T-helper 2 cell treated with Interferon-gamma antibody and Interleukin-4, amounts not matched to agents 5 μg/mL and 100 μg/mL, for 36 hours (primary cell): ENCODE results near the gene MRPS6.

Experiments used
- DNase-seq: peaks from one replicate; pipeline ENCODE4 v3.0.0; 2021; ENCODE audit warnings: low spot score
- H3K27ac Mint-ChIP-seq: one replicate; pipeline ENCODE4 v1.8.0; 2021; ENCODE audit warnings: mild to moderate bottlenecking, mixed read lengths
- H3K27me3 Mint-ChIP-seq: one replicate; pipeline ENCODE4 v1.8.0; 2021; ENCODE audit warnings: low read depth, mixed read lengths
- H3K36me3 Mint-ChIP-seq: one replicate; pipeline ENCODE4 v1.8.0; 2021; ENCODE audit warnings: low read depth, mixed read lengths
- H3K4me1 Mint-ChIP-seq: one replicate; pipeline ENCODE4 v1.8.0; 2021; ENCODE audit warnings: low read depth, mixed read lengths
- H3K4me3 Mint-ChIP-seq: one replicate; pipeline ENCODE4 v1.8.0; 2022; ENCODE audit warnings: mild to moderate bottlenecking, moderate library complexity, mixed read lengths
- H3K9me3 Mint-ChIP-seq: one replicate; pipeline ENCODE4 v1.8.0; 2021; ENCODE audit warnings: mixed read lengths

The MRPS6 gene

GRCh38 chr21:34075760-34076660, 2.6 kb downstream of the MRPS6 start:
- Mint-ChIP-seq H3K9me3 (no peaks in the 10 kb centered on the region), H3K4me1 (peaks cover 67% of the 10 kb centered on the region), H3K27ac (peak overlapping the region; percentile 80), H3K36me3 (peaks cover 60% of the 10 kb centered on the region), H3K4me3 (peak overlapping the region; percentile 93), H3K27me3 (no peaks in the 10 kb centered on the region)
- DNase-seq = no peak

- H3K9me3 Mint-ChIP-seq = no peaks in the 10 kb centered on the region
- H3K27me3 Mint-ChIP-seq = no peaks in the 10 kb centered on the region
- H3K4me1 Mint-ChIP-seq = peaks cover 72% of the 10 kb centered on the region
- H3K27ac Mint-ChIP-seq = no peak overlapping the region
- no peak for DNase-seq
- peak overlapping the region; percentile 93 for H3K4me3 Mint-ChIP-seq
- peaks cover 65% of the 10 kb centered on the region for H3K36me3 Mint-ChIP-seq
Measured at GRCh38 chr21:34076835-34077234, 3.5 kb downstream of the MRPS6 start.

- peak overlapping the region; percentile 68 for H3K27ac Mint-ChIP-seq
- H3K36me3 Mint-ChIP-seq = peaks cover 75% of the 10 kb centered on the region
- peak overlapping the region; percentile 74 for H3K4me3 Mint-ChIP-seq
- peaks cover 79% of the 10 kb centered on the region for H3K4me1 Mint-ChIP-seq
- DNase-seq = no peak
- H3K27me3 Mint-ChIP-seq = no peaks in the 10 kb centered on the region
- no peaks in the 10 kb centered on the region for H3K9me3 Mint-ChIP-seq
Measured at GRCh38 chr21:34077888-34078287, 4.5 kb downstream of the MRPS6 start.

- Mint-ChIP-seq H3K27ac (peak overlapping the region; percentile 68), H3K9me3 (no peaks in the 10 kb centered on the region), H3K27me3 (no peaks in the 10 kb centered on the region), H3K4me1 (peaks cover 87% of the 10 kb centered on the region), H3K4me3 (peak overlapping the region; percentile 74), H3K36me3 (peaks cover 84% of the 10 kb centered on the region)
- DNase-seq = peak; percentile 37
Measured at GRCh38 chr21:34078915-34079314, 5.5 kb downstream of the MRPS6 start.

- peaks cover 73% of the 10 kb centered on the region for H3K36me3 Mint-ChIP-seq
- H3K4me1 Mint-ChIP-seq = peaks cover 84% of the 10 kb centered on the region
- H3K9me3 Mint-ChIP-seq = no peaks in the 10 kb centered on the region
- peak overlapping the region; percentile 12 for H3K27ac Mint-ChIP-seq
- H3K27me3 Mint-ChIP-seq = no peaks in the 10 kb centered on the region
- H3K4me3 Mint-ChIP-seq = peak overlapping the region; percentile 5
- no peak for DNase-seq
Measured at GRCh38 chr21:34080710-34081109, 7.3 kb downstream of the MRPS6 start.

GRCh38 chr21:34082769-34083168, 9.4 kb downstream of the MRPS6 start:
- H3K4me1 Mint-ChIP-seq = peaks cover 64% of the 10 kb centered on the region
- H3K4me3 Mint-ChIP-seq = peak overlapping the region; percentile 52
- no peak for DNase-seq
- peaks cover 58% of the 10 kb centered on the region for H3K36me3 Mint-ChIP-seq
- peak overlapping the region; percentile 2 for H3K27ac Mint-ChIP-seq
- H3K9me3 Mint-ChIP-seq = no peaks in the 10 kb centered on the region
- H3K27me3 Mint-ChIP-seq = no peaks in the 10 kb centered on the region

- Mint-ChIP-seq H3K4me1 (peaks cover 58% of the 10 kb centered on the region), H3K27me3 (no peaks in the 10 kb centered on the region), H3K36me3 (peaks cover 53% of the 10 kb centered on the region), H3K9me3 (no peaks in the 10 kb centered on the region), H3K27ac (peak overlapping the region; percentile 62), H3K4me3 (peak overlapping the region; percentile 52)
- DNase-seq = no peak
Measured at GRCh38 chr21:34083357-34083756, 10.0 kb downstream of the MRPS6 start.

GRCh38 chr21:34085129-34085528, 11.8 kb downstream of the MRPS6 start:
- DNase-seq = no peak
- no peak overlapping the region for H3K4me3 Mint-ChIP-seq
- H3K9me3 Mint-ChIP-seq = no peaks in the 10 kb centered on the region
- peaks cover 46% of the 10 kb centered on the region for H3K36me3 Mint-ChIP-seq
- peak overlapping the region; percentile 15 for H3K27ac Mint-ChIP-seq
- H3K4me1 Mint-ChIP-seq = peaks cover 52% of the 10 kb centered on the region
- H3K27me3 Mint-ChIP-seq = no peaks in the 10 kb centered on the region

GRCh38 chr21:34086887-34087306, 13.5 kb downstream of the MRPS6 start:
- Mint-ChIP-seq H3K36me3 (peaks cover 36% of the 10 kb centered on the region), H3K27ac (no peak overlapping the region), H3K4me1 (peaks cover 48% of the 10 kb centered on the region), H3K9me3 (no peaks in the 10 kb centered on the region), H3K27me3 (no peaks in the 10 kb centered on the region), H3K4me3 (no peak overlapping the region)
- DNase-seq = peak; percentile 48

- Mint-ChIP-seq H3K9me3 (no peaks in the 10 kb centered on the region), H3K27ac (no peak overlapping the region), H3K4me1 (peaks cover 37% of the 10 kb centered on the region), H3K4me3 (no peak overlapping the region), H3K36me3 (peaks cover 25% of the 10 kb centered on the region), H3K27me3 (no peaks in the 10 kb centered on the region)
- DNase-seq = no peak
Measured at GRCh38 chr21:34088752-34089151, 15.4 kb downstream of the MRPS6 start.

- Mint-ChIP-seq H3K27ac (peak overlapping the region; percentile 23), H3K4me3 (no peak overlapping the region), H3K36me3 (peaks cover 38% of the 10 kb centered on the region), H3K9me3 (no peaks in the 10 kb centered on the region), H3K27me3 (no peaks in the 10 kb centered on the region), H3K4me1 (peaks cover 34% of the 10 kb centered on the region)
- DNase-seq = no peak
Measured at GRCh38 chr21:34091032-34091431, 17.7 kb downstream of the MRPS6 start.

GRCh38 chr21:34091607-34092006, 18.2 kb downstream of the MRPS6 start:
- no peak overlapping the region for H3K4me3 Mint-ChIP-seq
- no peaks in the 10 kb centered on the region for H3K27me3 Mint-ChIP-seq
- H3K36me3 Mint-ChIP-seq = peaks cover 39% of the 10 kb centered on the region
- peaks cover 34% of the 10 kb centered on the region for H3K4me1 Mint-ChIP-seq
- no peak for DNase-seq
- no peaks in the 10 kb centered on the region for H3K9me3 Mint-ChIP-seq
- H3K27ac Mint-ChIP-seq = peak overlapping the region; percentile 14

GRCh38 chr21:34092262-34092921, 19.0 kb downstream of the MRPS6 start:
- H3K27ac Mint-ChIP-seq = no peak overlapping the region
- H3K9me3 Mint-ChIP-seq = no peaks in the 10 kb centered on the region
- H3K36me3 Mint-ChIP-seq = peaks cover 47% of the 10 kb centered on the region
- H3K4me3 Mint-ChIP-seq = no peak overlapping the region
- no peak for DNase-seq
- no peaks in the 10 kb centered on the region for H3K27me3 Mint-ChIP-seq
- H3K4me1 Mint-ChIP-seq = peaks cover 38% of the 10 kb centered on the region

GRCh38 chr21:34093083-34093482, 19.7 kb downstream of the MRPS6 start:
- Mint-ChIP-seq H3K4me1 (peaks cover 38% of the 10 kb centered on the region), H3K9me3 (no peaks in the 10 kb centered on the region), H3K36me3 (peaks cover 51% of the 10 kb centered on the region), H3K4me3 (no peak overlapping the region), H3K27ac (no peak overlapping the region), H3K27me3 (no peaks in the 10 kb centered on the region)
- DNase-seq = no peak
